Measurements from ENCODE around the gene UBE2F. TPM values are rescaled to one million over a fixed set of nuclear protein-coding genes. Genes with fewer than 3 reads are reported as not detected.

The UBE2F gene
- total and polyA plus RNA-seq, 2 of the 13 experiments (the other 11 are each of a cell fraction or from before 2014, with no cell fraction given), result 35.4 to 73.1 TPM

DNA sequence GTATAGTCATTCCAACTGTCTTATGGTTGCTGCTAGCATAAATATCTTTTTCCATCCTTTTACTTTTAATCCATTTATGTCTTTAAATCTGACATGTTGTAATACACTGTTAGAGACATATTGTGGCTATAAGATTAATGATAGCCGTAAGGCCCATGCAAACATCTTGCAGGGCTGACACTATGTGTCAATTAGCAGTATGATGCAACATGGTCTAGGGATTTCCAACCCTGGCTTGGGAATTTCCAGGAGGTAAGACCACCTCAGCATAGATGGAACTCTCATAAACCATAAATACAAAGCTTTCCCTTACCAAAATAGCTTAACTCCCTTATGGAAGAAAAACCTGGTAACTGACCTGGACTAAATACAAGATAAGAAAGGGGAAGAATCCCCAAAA is 110.5 kb downstream of the UBE2F start (continued):
- TF ChIP-seq ZNF580 (CRISPR knock-in tag; IDR thresholded peaks at IDR 0.05; ENCODE audit: borderline replicate concordance, low read depth) (no peak), SAFB2 (CRISPR knock-in tag; IDR thresholded peaks at IDR 0.05; ENCODE audit: borderline replicate concordance, low read depth) (no peak), CENPBD1 (CRISPR knock-in tag; IDR thresholded peaks at IDR 0.05; ENCODE audit: borderline replicate concordance, low read depth) (no peak), KMT2B (CRISPR knock-in tag; IDR thresholded peaks at IDR 0.05) (peak; percentile 41; the same call in 1 of the 2 replicates), SIX4 (CRISPR knock-in tag; IDR thresholded peaks at IDR 0.05) (0 out of 2 replicates have a peak, but pooled peaks have one; percentile 32), SIX1 (CRISPR knock-in tag; IDR thresholded peaks at IDR 0.05; ENCODE audit: borderline replicate concordance) (no peak), ZNF430 (CRISPR knock-in tag; IDR thresholded peaks at IDR 0.05) (no peak), SYNCRIP (IDR thresholded peaks at IDR 0.05; ENCODE audit: insufficient read depth, low read depth, low read length) (no peak), NR2F2 (IDR thresholded peaks at IDR 0.05; ENCODE audit: borderline replicate concordance, low read depth) (no peak), GABPA (IDR thresholded peaks at IDR 0.05; ENCODE audit: low read depth, low read length) (no peak), GABPA (CRISPR knock-in tag; IDR thresholded peaks at IDR 0.05; ENCODE audit: low read depth) (no peak), ZSCAN20 (CRISPR knock-in tag; IDR thresholded peaks at IDR 0.05; ENCODE audit: borderline replicate concordance) (no peak), ZBTB37 (CRISPR knock-in tag; IDR thresholded peaks at IDR 0.05) (no peak), KLF11 (CRISPR knock-in tag; IDR thresholded peaks at IDR 0.05) (no peak), NCOR1 (IDR thresholded peaks at IDR 0.05; ENCODE audit: borderline replicate concordance, low read length) (no peak), RBM22 (optimal IDR thresholded peaks at IDR 0.05; ENCODE audit: low read length) (no peak), IKZF4 (CRISPR knock-in tag; IDR thresholded peaks at IDR 0.05; ENCODE audit: borderline replicate concordance, low read depth, not compliant biosample characterization) (no peak), CEBPB (IDR thresholded peaks at IDR 0.05; ENCODE audit: borderline replicate concordance, low read depth, low read length) (peak; percentile 92), NR1H2 (CRISPR knock-in tag; IDR thresholded peaks at IDR 0.05; ENCODE audit: borderline replicate concordance, low read depth) (no peak)
- TF ChIP-seq, protein P1, sequence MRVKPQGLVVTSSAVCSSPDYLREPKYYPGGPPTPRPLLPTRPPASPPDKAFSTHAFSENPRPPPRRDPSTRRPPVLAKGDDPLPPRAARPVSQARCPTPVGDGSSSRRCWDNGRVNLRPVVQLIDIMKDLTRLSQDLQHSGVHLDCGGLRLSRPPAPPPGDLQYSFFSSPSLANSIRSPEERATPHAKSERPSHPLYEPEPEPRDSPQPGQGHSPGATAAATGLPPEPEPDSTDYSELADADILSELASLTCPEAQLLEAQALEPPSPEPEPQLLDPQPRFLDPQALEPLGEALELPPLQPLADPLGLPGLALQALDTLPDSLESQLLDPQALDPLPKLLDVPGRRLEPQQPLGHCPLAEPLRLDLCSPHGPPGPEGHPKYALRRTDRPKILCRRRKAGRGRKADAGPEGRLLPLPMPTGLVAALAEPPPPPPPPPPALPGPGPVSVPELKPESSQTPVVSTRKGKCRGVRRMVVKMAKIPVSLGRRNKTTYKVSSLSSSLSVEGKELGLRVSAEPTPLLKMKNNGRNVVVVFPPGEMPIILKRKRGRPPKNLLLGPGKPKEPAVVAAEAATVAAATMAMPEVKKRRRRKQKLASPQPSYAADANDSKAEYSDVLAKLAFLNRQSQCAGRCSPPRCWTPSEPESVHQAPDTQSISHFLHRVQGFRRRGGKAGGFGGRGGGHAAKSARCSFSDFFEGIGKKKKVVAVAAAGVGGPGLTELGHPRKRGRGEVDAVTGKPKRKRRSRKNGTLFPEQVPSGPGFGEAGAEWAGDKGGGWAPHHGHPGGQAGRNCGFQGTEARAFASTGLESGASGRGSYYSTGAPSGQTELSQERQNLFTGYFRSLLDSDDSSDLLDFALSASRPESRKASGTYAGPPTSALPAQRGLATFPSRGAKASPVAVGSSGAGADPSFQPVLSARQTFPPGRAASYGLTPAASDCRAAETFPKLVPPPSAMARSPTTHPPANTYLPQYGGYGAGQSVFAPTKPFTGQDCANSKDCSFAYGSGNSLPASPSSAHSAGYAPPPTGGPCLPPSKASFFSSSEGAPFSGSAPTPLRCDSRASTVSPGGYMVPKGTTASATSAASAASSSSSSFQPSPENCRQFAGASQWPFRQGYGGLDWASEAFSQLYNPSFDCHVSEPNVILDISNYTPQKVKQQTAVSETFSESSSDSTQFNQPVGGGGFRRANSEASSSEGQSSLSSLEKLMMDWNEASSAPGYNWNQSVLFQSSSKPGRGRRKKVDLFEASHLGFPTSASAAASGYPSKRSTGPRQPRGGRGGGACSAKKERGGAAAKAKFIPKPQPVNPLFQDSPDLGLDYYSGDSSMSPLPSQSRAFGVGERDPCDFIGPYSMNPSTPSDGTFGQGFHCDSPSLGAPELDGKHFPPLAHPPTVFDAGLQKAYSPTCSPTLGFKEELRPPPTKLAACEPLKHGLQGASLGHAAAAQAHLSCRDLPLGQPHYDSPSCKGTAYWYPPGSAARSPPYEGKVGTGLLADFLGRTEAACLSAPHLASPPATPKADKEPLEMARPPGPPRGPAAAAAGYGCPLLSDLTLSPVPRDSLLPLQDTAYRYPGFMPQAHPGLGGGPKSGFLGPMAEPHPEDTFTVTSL (CRISPR knock-in tag; IDR thresholded peaks at IDR 0.05; ENCODE audit: borderline replicate concordance), result no peak
- TF ChIP-seq, protein P2, sequence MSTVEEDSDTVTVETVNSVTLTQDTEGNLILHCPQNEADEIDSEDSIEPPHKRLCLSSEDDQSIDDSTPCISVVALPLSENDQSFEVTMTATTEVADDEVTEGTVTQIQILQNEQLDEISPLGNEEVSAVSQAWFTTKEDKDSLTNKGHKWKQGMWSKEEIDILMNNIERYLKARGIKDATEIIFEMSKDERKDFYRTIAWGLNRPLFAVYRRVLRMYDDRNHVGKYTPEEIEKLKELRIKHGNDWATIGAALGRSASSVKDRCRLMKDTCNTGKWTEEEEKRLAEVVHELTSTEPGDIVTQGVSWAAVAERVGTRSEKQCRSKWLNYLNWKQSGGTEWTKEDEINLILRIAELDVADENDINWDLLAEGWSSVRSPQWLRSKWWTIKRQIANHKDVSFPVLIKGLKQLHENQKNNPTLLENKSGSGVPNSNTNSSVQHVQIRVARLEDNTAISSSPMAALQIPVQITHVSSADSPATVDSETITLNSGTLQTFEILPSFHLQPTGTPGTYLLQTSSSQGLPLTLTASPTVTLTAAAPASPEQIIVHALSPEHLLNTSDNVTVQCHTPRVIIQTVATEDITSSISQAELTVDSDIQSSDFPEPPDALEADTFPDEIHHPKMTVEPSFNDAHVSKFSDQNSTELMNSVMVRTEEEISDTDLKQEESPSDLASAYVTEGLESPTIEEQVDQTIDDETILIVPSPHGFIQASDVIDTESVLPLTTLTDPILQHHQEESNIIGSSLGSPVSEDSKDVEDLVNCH (CRISPR knock-in tag; IDR thresholded peaks at IDR 0.05), result no peak
